AG09319 (cell line): Measurements from ENCODE around the gene ITPRIP.

Experiments used
- DNase-seq: peaks from one replicate; pipeline ENCODE4 v3.0.0-alpha.2; 2010; ENCODE audit warnings: low read depth; ENCODE audit errors: extremely low read depth
- CTCF ChIP-seq: IDR thresholded peaks from 2 replicates; pipeline ENCODE4 v1.5.1; 2011; ENCODE audit warnings: low read depth, mild to moderate bottlenecking, inconsistent platforms, low read length, moderate library complexity

ITPRIP gene

GRCh38 chr10:104262055-104262454 lies 76.2 kb downstream of the ITPRIP start:
- DNase-seq = no peak
- no peak for TF ChIP-seq CTCF

DNA sequence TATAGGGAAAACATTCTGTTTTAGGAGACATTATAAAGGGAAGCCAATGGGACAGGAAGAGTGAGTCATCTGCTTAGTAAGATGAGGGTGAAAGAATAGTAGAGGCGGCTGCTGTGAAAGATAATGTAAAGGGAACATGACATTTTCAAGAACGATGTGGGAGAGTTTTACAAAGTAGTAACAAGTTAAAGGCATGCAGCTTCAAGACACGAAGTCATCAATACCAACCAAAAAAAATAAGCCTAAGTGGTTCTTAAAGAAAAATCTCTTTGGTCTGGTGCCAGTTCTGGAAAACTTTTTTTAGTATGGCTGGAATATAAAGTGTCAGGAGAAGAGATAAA lies 77.5 kb downstream of the ITPRIP start:
- DNase-seq = no peak
- no peak for TF ChIP-seq CTCF

GRCh38 chr10:104259999-104260774 lies 78.1 kb downstream of the ITPRIP start:
- TF ChIP-seq CTCF = no peak
- no peak for DNase-seq
